ENCODE data around the gene ERCC1. TPM values are rescaled to one million over a fixed set of nuclear protein-coding genes. Genes with fewer than 3 reads are reported as not detected.

Gene ERCC1
- total RNA-seq, 1 experiment from 2014 or later = 121 TPM

DNA sequence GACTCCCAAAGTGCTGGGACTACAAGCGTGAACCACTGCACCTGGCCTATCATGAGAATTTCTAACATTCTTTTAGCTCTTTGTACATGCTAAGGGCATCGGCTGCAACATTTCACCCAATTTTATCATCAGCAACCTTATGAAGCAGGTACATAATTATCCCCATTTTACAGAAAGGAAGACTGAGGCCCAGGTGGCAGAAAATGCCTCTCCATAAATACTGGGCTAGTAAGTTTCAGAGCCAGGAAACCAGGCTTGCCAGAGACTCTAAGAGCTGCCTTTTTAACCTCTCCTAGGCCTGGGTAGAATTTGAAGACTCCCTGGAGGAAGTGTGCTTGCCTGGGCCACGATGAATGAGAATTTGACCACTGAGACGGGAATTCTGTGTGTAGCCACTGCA lies 55.6 kb downstream of the ERCC1 start:
- DNase-seq (ENCODE audit: low read depth) = no peak

DNA sequence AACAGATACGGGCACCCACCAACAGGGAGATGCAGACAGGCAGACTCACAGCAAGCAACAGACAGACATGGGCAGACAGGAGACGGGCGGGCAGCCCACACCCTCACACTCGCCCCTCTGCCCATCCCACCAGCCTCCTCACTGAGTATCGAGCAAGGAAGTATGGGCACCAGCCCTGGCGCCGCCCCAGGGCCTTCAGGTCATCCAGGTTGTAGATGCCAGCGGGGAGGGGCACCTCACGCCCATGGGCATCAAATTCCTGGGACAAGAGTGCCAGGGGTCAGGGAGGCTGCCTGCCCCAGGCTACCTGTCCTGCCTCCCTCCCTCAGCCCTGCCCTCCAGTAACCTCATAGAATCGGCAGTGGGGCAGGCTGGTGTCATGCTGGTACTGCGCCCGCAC lies 59.0 kb downstream of the ERCC1 start:
- no peak for DNase-seq (ENCODE audit: low read depth)

DNA sequence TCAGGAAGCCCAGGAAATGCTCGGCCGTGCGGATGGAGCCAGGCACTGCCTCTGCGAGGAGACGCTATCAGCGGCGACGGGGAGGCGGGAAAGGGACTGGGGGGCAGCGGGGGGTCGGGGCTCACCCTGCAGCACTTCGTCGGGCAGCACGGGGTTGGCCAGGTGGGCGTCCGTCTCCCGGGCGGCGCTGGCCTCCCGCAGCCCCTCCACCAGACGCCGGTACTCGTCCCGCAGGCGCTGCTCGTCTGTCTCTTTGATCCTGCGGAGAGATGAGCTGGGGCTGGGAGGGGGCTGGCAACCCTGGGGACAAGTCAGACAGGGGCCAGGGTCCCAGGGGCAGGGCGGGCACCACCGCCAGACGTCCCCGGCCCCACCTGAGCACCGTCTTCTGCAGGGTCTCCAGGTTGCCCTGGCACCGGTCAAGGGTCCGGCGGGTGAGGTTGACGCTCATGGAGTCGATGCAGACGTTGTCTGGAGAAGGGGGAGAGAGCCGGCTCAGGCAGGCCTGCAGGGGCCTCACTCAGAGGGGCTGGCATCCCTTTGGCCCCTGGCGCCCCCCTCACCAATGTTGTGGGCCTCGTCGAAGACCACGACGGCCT lies 59.8 kb downstream of the ERCC1 start:
- no peak for DNase-seq (ENCODE audit: low read depth)

DNA sequence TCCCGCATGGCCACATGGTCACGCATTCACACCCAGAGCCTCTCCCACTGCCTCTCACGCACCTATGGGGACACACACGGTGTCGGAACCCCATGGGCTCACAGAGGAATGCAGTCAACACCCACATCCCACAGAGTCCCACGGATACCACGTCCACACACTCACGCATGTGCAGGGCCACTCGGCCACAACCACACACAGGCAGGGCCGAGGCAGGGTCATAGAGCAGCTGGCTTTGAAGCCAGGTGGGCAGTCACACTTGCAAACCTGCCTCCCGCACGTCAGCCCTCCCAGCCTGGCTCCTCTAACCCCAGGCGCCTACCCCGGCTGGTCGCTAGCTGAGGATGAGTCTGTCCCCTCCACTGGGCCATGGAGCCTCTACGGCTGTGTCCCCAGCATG lies 61.4 kb downstream of the ERCC1 start:
- no peak for DNase-seq (ENCODE audit: low read depth)

DNA sequence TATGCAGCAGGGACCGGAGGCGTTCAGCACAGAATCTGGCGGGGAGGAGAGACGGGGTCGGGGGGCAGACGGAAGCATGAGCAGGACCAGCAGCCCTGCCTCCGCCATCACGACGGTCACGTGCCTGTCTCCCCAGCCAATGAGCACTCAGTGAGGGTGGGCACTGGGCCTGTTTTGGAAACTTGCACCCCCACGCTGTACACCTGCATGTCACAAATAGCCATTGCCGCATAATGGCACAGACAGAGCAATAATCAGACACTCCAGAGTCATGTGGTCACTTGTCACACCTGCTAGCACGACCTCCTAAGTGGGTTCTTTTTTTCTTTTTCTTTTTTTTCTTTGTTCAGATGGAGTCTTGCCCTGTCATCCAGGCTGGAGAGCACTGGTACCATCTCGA lies 62.1 kb downstream of the ERCC1 start:
- DNase-seq (ENCODE audit: low read depth) = no peak

DNA sequence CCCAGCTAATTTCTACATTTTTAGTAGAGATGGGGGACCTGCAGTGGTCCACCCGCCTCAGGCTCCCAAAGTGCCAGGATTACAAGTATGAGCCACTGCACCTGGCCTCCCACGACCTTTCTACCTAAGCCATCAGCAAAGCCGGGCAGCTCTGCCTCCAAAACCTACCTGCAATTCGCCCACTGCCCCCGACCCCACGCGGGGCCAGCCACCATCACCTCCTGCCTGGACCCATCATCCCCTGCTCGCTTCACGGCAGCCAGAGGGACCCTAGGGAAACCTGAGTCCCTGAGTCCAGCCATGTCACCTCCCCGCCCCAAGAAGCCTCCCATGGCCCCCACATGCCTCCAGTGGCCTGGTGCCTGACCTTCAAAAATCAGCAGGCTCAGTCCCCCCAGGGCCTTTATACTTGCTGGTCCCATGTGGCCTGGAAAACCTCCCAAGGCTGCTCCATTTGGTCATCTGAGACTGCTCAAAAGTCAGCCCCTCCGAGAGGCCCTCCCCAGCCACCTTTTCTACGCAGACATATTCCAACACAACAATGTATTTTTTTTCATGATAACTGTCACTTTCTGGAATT lies 65.4 kb downstream of the ERCC1 start:
- DNase-seq (ENCODE audit: low read depth) = no peak

DNA sequence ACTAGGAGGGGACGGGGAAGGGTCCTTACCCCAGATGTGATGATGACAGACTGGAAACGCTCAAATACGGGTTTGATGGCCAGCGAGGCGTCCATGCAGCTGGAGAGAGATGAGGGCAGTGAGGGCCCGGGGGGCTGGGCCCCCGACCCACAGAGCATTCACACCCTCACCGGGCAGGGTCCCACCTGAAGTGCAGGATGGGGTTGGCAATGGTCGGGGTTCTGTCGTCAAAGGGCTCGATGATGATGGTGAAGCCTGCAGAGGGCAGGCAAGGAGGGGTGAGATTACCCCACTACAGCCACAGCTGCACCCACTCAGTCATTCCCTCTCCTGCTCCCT lies 66.3 kb downstream of the ERCC1 start:
- DNase-seq (ENCODE audit: low read depth) = no peak

Other genes starting within 250 kb of the ERCC1 start
- gene TRAPPC6A, start 245.7 kb downstream of the ERCC1 start, total RNA-seq (2014; rRNA removed; shearing (Covaris generic)) = 4.3 and 8.4 TPM in 2 replicates
- gene BLOC1S3, start 245.1 kb downstream of the ERCC1 start, total RNA-seq (2014; rRNA removed; shearing (Covaris generic)) = 3.9 and 6.9 TPM in 2 replicates
- 0.17 and 0.39 TPM in 2 replicates for gene EXOC3L2, start 178.5 kb downstream of the ERCC1 start, total RNA-seq (2014; rRNA removed; shearing (Covaris generic))
- 2.5 and 8.1 TPM in 2 replicates for gene MARK4, start 172.6 kb downstream of the ERCC1 start, total RNA-seq (2014; rRNA removed; shearing (Covaris generic))
- gene CKM, start 101.0 kb downstream of the ERCC1 start, total RNA-seq (2014; rRNA removed; shearing (Covaris generic)) = 0.06 TPM in 1 of 2 replicates, not detected in the other
- gene KLC3, start 83.2 kb downstream of the ERCC1 start, total RNA-seq (2014; rRNA removed; shearing (Covaris generic)) = 1.3 and 3.8 TPM in 2 replicates
- 12.6 and 16.9 TPM in 2 replicates for gene ERCC2, start 53.3 kb downstream of the ERCC1 start, total RNA-seq (2014; rRNA removed; shearing (Covaris generic))
- gene PPP1R13L, start 18.8 kb downstream of the ERCC1 start, total RNA-seq (2014; rRNA removed; shearing (Covaris generic)) = 3.7 and 13.4 TPM in 2 replicates
- gene POLR1G, start 17.3 kb downstream of the ERCC1 start, total RNA-seq (2014; rRNA removed; shearing (Covaris generic)) = 24.7 and 32.1 TPM in 2 replicates
- gene FOSB, start 44.1 kb upstream of the ERCC1 start, total RNA-seq (2014; rRNA removed; shearing (Covaris generic)) = 0.80 and 0.83 TPM in 2 replicates
- 0.98 and 3.5 TPM in 2 replicates for gene RTN2, start 73.1 kb upstream of the ERCC1 start, total RNA-seq (2014; rRNA removed; shearing (Covaris generic))
- gene PPM1N, start 74.5 kb upstream of the ERCC1 start, total RNA-seq (2014; rRNA removed; shearing (Covaris generic)) = 0.15 and 0.80 TPM in 2 replicates
- 121 and 175 TPM in 2 replicates for gene VASP, start 83.6 kb upstream of the ERCC1 start, total RNA-seq (2014; rRNA removed; shearing (Covaris generic))
- 7.4 and 8.9 TPM in 2 replicates for gene OPA3, start 160.9 kb upstream of the ERCC1 start, total RNA-seq (2014; rRNA removed; shearing (Covaris generic))
- gene GPR4, start 178.3 kb upstream of the ERCC1 start, total RNA-seq (2014; rRNA removed; shearing (Covaris generic)) = not detected in 2 replicates
- gene EML2, start 215.5 kb upstream of the ERCC1 start, total RNA-seq (2014; rRNA removed; shearing (Covaris generic)) = 13.0 and 14.2 TPM in 2 replicates
- not detected in 2 replicates for gene GIPR, start 244.3 kb upstream of the ERCC1 start, total RNA-seq (2014; rRNA removed; shearing (Covaris generic))